HCT116 (cell line): Measurements from ENCODE around the gene PNPLA2. TPM values are rescaled to one million over a fixed set of nuclear protein-coding genes. Genes with fewer than 3 reads are reported as not detected.

Experiments used
- ATAC-seq: fragments of 200-7000 bp; cut with Tn5 transposase; 2 replicates; pipeline ENCODE4 v1.9.1; 2020; ENCODE audit warnings: mild to moderate bottlenecking, moderate library complexity
- BruUV-seq: library from RNA; stranded (reverse); fragments of 400-500 nt; replicated peaks from 2 replicates; lab custom pipeline; 2021; lab: Mats Ljungman, UMichigan
- CTCF ChIA-PET: fragments of 300-600 bp; sonication (Branson Sonifier 250); formaldehyde crosslinking; loops from one replicate; lab custom pipeline; 2021; ENCODE audit warnings: antibody characterized with exemption; lab: Charles Lee
- POLR2A ChIA-PET: fragments of 300-600, 350-600 bp; sonication (Branson Sonifier 250); formaldehyde crosslinking; loops from one replicate; lab custom pipeline; 2021; ENCODE audit warnings: antibody characterized with exemption; lab: Charles Lee
- RAD21 ChIA-PET, 2 experiments: fragments of 300-600 bp; sonication (Branson Sonifier 250); formaldehyde crosslinking; loops; one replicate each; lab custom pipeline; 2023; ENCODE audit warnings: low total read pairs in 2 of 2; ENCODE audit not compliant: uncharacterized antibody in 2 of 2, unreplicated experiment in 2 of 2, low non-redundant PET in 1 of 2; lab: Charles Lee
- DNase-seq: peaks from one replicate; pipeline ENCODE4 v3.0.0-alpha.2; 2010; ENCODE audit warnings: low read depth, low spot score
- H2AFZ ChIP-seq: fragments of 200-600 bp; shearing (Covaris generic), sonication (generic); 2 replicates; pipeline ENCODE4 v1.6.1; 2017; ENCODE audit warnings: low read depth, mixed run types, mixed read lengths, antibody characterized with exemption, low read length; ENCODE audit not compliant: poor library complexity, severe bottlenecking
- H3K27ac ChIP-seq: 2 replicates; pipeline ENCODE4 v1.5.1; 2012; ENCODE audit warnings: low read depth, low read length
- H3K27me3 ChIP-seq: fragments of 200-600 bp; sonication (generic); 2 replicates; pipeline ENCODE4 v1.6.1; 2016; ENCODE audit warnings: mixed run types, low read length, mixed read lengths; ENCODE audit not compliant: insufficient read depth
- H3K36me3 ChIP-seq, 2 experiments: fragments of 200-500 bp in 1 of 2; fragments of 200-600 bp in 1 of 2; sonication (Bioruptor generic) in 1 of 2; sonication (generic) in 1 of 2; 2 replicates each; pipeline versions ENCODE4 v1.5.1 to v1.6.1; 2014 to 2016; ENCODE audit warnings: low read length in 2 of 2, inconsistent platforms in 1 of 2, mixed read lengths in 1 of 2, mixed run types in 1 of 2; ENCODE audit not compliant: insufficient read depth in 2 of 2, control insufficient read depth in 1 of 2
- H3K4me1 ChIP-seq, 2 experiments: fragments of 200-600 bp in 1 of 2; sonication (generic) in 1 of 2; 2 replicates each; pipeline versions ENCODE4 v1.5.1 to v1.6.1; 2012 to 2017; ENCODE audit warnings: low read length in 2 of 2, inconsistent platforms in 1 of 2, mild to moderate bottlenecking in 1 of 2, mixed read lengths in 1 of 2, mixed run types in 1 of 2, moderate library complexity in 1 of 2; ENCODE audit not compliant: insufficient read depth in 2 of 2, control insufficient read depth in 1 of 2
- H3K4me2 ChIP-seq: fragments of 200-600 bp; sonication (generic); 2 replicates; pipeline ENCODE4 v1.6.1; 2017; ENCODE audit warnings: mixed run types, low read length, mixed read lengths
- H3K4me3 ChIP-seq, 2 experiments: fragments of 200-600 bp in 1 of 2; sonication (generic) in 1 of 2; replicated peaks in 1 of 2; 2 replicates each; pipeline ENCODE4 v1.5.1; 2011 to 2016; ENCODE audit warnings: low read length in 2 of 2, control low read depth in 1 of 2, low read depth in 1 of 2, mild to moderate bottlenecking in 1 of 2, mixed read lengths in 1 of 2, mixed run types in 1 of 2
- H3K79me2 ChIP-seq: fragments of 200-600 bp; sonication (generic); 2 replicates; pipeline ENCODE4 v1.6.1; 2017; ENCODE audit warnings: mild to moderate bottlenecking, mixed run types, low read length, moderate library complexity, mixed read lengths; ENCODE audit not compliant: insufficient read depth
- H3K9ac ChIP-seq: fragments of 200-600 bp; sonication (generic); 2 replicates; pipeline ENCODE4 v1.6.1; 2016; ENCODE audit warnings: low read length, mixed read lengths
- H3K9me2 ChIP-seq: fragments of 200-600 bp; sonication (generic), shearing (Covaris generic); 2 replicates; pipeline ENCODE4 v1.6.1; 2017; ENCODE audit warnings: mixed run types, mild to moderate bottlenecking, moderate library complexity; ENCODE audit not compliant: insufficient read depth
- H3K9me3 ChIP-seq, 2 experiments: fragments of 200-500 bp in 1 of 2; fragments of 200-600 bp in 1 of 2; sonication (Bioruptor generic) in 1 of 2; sonication (generic) in 1 of 2; 2 replicates each; pipeline ENCODE4 v1.6.1; 2014 to 2017; ENCODE audit warnings: low read length in 2 of 2, mixed read lengths in 2 of 2, inconsistent platforms in 1 of 2, low read depth in 1 of 2, mild to moderate bottlenecking in 1 of 2, mixed run types in 1 of 2, moderate library complexity in 1 of 2; ENCODE audit not compliant: control insufficient read depth in 1 of 2, insufficient read depth in 1 of 2
- H4K20me1 ChIP-seq: fragments of 200-600 bp; sonication (generic), shearing (Covaris generic); 2 replicates; pipeline ENCODE4 v1.6.1; 2017; ENCODE audit warnings: mixed run types, mild to moderate bottlenecking, moderate library complexity; ENCODE audit not compliant: insufficient read depth
- CBX3 ChIP-seq: IDR thresholded peaks from 2 replicates; pipeline ENCODE4 v1.6.1; 2012; ENCODE audit warnings: low read depth
- EGR1 ChIP-seq: IDR thresholded peaks from 2 replicates; pipeline ENCODE4 v1.6.1; 2012; ENCODE audit warnings: low read depth
- ELF1 ChIP-seq: IDR thresholded peaks from 2 replicates; pipeline ENCODE4 v1.6.1; 2012; ENCODE audit warnings: low read depth, borderline replicate concordance
- FOSL1 ChIP-seq: IDR thresholded peaks from 2 replicates; pipeline ENCODE4 v1.6.1; 2012; ENCODE audit warnings: low read depth
- RAD21 ChIP-seq: IDR thresholded peaks from 2 replicates; pipeline ENCODE4 v1.6.1; 2012; ENCODE audit warnings: low read depth, mild to moderate bottlenecking
- SIN3A ChIP-seq: IDR thresholded peaks from 2 replicates; pipeline ENCODE4 v1.6.1; 2012; ENCODE audit warnings: low read depth
- SRF ChIP-seq: IDR thresholded peaks from 2 replicates; pipeline ENCODE4 v1.6.1; 2012; ENCODE audit warnings: low read depth
- YY1 ChIP-seq: IDR thresholded peaks from 2 replicates; pipeline ENCODE4 v1.6.1; 2011; ENCODE audit warnings: low read length, low read depth, moderate library complexity, mild to moderate bottlenecking; ENCODE audit not compliant: insufficient replicate concordance; ENCODE audit errors: extremely low read depth
- intact Hi-C: fragments of 100-400 bp; cut with micrococcal nuclease; formaldehyde crosslinking; loops from 2 replicates; pipeline ENCODE4 v1.10.0; 2022
- total RNA-seq: library from RNA; stranded (reverse); gene quantifications from one replicate; pipeline ENCODE4 v1.2.1, GENCODE V29; 2021; ENCODE audit not compliant: unreplicated experiment

Gene PNPLA2
- total RNA-seq, 1 experiment from 2014 or later: 124 TPM

- no peak for DNase-seq
- peaks cover 22% of the 10 kb centered on the region for H3K79me2 ChIP-seq
- H3K4me1 ChIP-seq: peaks cover 35 to 50% of the 10 kb centered on the region in 2 experiments
- no peak overlapping the region for H2AFZ ChIP-seq
- H3K9me2 ChIP-seq: no peaks in the 10 kb centered on the region
- H3K27me3 ChIP-seq: no peaks in the 10 kb centered on the region
- RAD21 ChIA-PET: no interaction called here
- TF ChIP-seq FOSL1 (no peak), YY1 (no peak), ELF1 (no peak), RAD21 (no peak), SRF (no peak), CBX3 (no peak), EGR1 (no peak)
- no peaks in the 10 kb centered on the region for H3K36me3 ChIP-seq
- H4K20me1 ChIP-seq: no peaks in the 10 kb centered on the region
- peak overlapping the region; percentile 81 for H3K4me2 ChIP-seq
- intact Hi-C loops: no loop called here
- CTCF ChIA-PET: no interaction called here
- no TSS peak for BruUV-seq
- peak overlapping the region; percentile 44 for H3K27ac ChIP-seq
- peak overlapping the region in 1 of 2 experiments; percentile 77; a peak in 1 of 4 replicates for H3K4me3 ChIP-seq
- no peak for ATAC-seq
- peak overlapping the region; percentile 90 for H3K9ac ChIP-seq
- H3K9me3 ChIP-seq: no peaks in the 10 kb centered on the region
- POLR2A ChIA-PET: interaction anchor here (0.7 to 1.6 kb wide), 4 partner anchors 11 to 16 kb away, joined by 3 to 9 read pairs (median 4); partner anchors contain the start of genes CD151 and RPLP2
These were observed 3.0 kb downstream of the PNPLA2 start for GRCh38 chr11:821512-822371.

- Histone ChIP-seq H3K27ac (no peak overlapping the region), H3K36me3 (no peaks in the 10 kb centered on the region), H3K4me2 (no peak overlapping the region), H3K9me3 (no peaks in the 10 kb centered on the region), H3K4me3 (no peak overlapping the region), H3K79me2 (peaks cover 22% of the 10 kb centered on the region), H3K27me3 (no peaks in the 10 kb centered on the region), H3K4me1 (peaks cover 38 to 58% of the 10 kb centered on the region in 2 experiments), H4K20me1 (no peaks in the 10 kb centered on the region), H3K9me2 (no peaks in the 10 kb centered on the region), H3K9ac (no peak overlapping the region), H2AFZ (no peak overlapping the region)
- BruUV-seq: no TSS peak
- intact Hi-C loops: no loop called here
- TF ChIP-seq SIN3A: no peak
- CTCF ChIA-PET: no interaction called here
- POLR2A ChIA-PET: interaction anchor here (1.6 kb wide), 1 partner anchor 11 kb away, joined by 9 read pairs; no protein-coding TSS in a partner anchor
- DNase-seq (no peak), ATAC-seq (no peak)
- RAD21 ChIA-PET: no interaction called here
These were observed 5.0 kb downstream of the PNPLA2 start for GRCh38 chr11:823441-824291.
